Ishikawa (cell line): ENCODE data around the gene LSAMP.

ENCODE experiments used
- CEBPB ChIP-seq: IDR thresholded peaks from 2 replicates; pipeline ENCODE4 v1.6.1; 2012
- CREB1 ChIP-seq: IDR thresholded peaks from 2 replicates; pipeline ENCODE4 v1.6.1; 2012; ENCODE audit warnings: low read depth
- EGR1 ChIP-seq: IDR thresholded peaks from 2 replicates; pipeline ENCODE4 v1.6.1; 2012
- EP300 ChIP-seq: IDR thresholded peaks from 2 replicates; pipeline ENCODE4 v1.6.1; 2012; ENCODE audit warnings: borderline replicate concordance
- FOXM1 ChIP-seq: IDR thresholded peaks from 2 replicates; pipeline ENCODE4 v1.6.1; 2012; ENCODE audit warnings: low read depth, borderline replicate concordance
- MAX ChIP-seq: IDR thresholded peaks from 2 replicates; pipeline ENCODE4 v1.6.1; 2012
- NFIC ChIP-seq: IDR thresholded peaks from 2 replicates; pipeline ENCODE4 v1.6.1; 2012
- RAD21 ChIP-seq: IDR thresholded peaks from 2 replicates; pipeline ENCODE4 v1.6.1; 2012; ENCODE audit warnings: low read depth
- REST ChIP-seq: IDR thresholded peaks from 2 replicates; pipeline ENCODE4 v1.6.1; 2012; ENCODE audit warnings: low read depth, mild to moderate bottlenecking
- TAF1 ChIP-seq: IDR thresholded peaks from 2 replicates; pipeline ENCODE4 v1.6.1; 2012; ENCODE audit warnings: low read depth, mild to moderate bottlenecking
- TCF12 ChIP-seq: IDR thresholded peaks from 2 replicates; pipeline ENCODE4 v1.6.1; 2012; ENCODE audit warnings: low read depth
- USF1 ChIP-seq: IDR thresholded peaks from 2 replicates; pipeline ENCODE4 v1.6.1; 2012
- YY1 ChIP-seq: IDR thresholded peaks from 2 replicates; pipeline ENCODE4 v1.6.1; 2012; ENCODE audit warnings: low read depth
- ZBTB7A ChIP-seq: IDR thresholded peaks from 2 replicates; pipeline ENCODE4 v1.6.1; 2012; ENCODE audit warnings: low read depth

GRCh38 chr3:116238846-116239565 is 206.3 kb downstream of the LSAMP start:
- TF ChIP-seq CREB1 (no peak), MAX (no peak), TAF1 (no peak), REST (no peak), RAD21 (no peak), YY1 (no peak), EP300 (no peak), EGR1 (no peak), TCF12 (no peak), NFIC (no peak), ZBTB7A (no peak), CEBPB (no peak), USF1 (no peak), FOXM1 (no peak)
